Fibroblast of mammary gland (primary cell): ENCODE results near the gene SLC43A3.
A peak's percentile ranks its signal among the peaks of the same experiment; 100 is the strongest.
"Not testable (repeated sequence)": the region's sequence is repeated elsewhere in the genome, so short reads cannot be mapped to it uniquely, and the experiment has no call there.

Experiments used
- DNase-seq: peaks from one replicate; pipeline ENCODE4 v3.0.0-alpha.2; 2010; ENCODE audit warnings: low read depth
- H3K4me3 ChIP-seq: 2 replicates; pipeline ENCODE4 v1.5.1; 2011; ENCODE audit warnings: low read depth, mild to moderate bottlenecking, low read length, moderate library complexity; ENCODE audit not compliant: control insufficient read depth
- CTCF ChIP-seq: conservative IDR thresholded peaks from 2 replicates; pipeline ENCODE4 v1.5.1; 2011; ENCODE audit warnings: low read depth, low read length, inconsistent platforms; ENCODE audit not compliant: control insufficient read depth, insufficient read depth

The SLC43A3 gene

GRCh38 chr11:57407010-57407920 lies 19.7 kb downstream of the SLC43A3 start:
- DNase-seq, result no peak
- no peak overlapping the region for H3K4me3 ChIP-seq
- TF ChIP-seq CTCF, result no peak

GRCh38 chr11:57406337-57406904 lies 20.5 kb downstream of the SLC43A3 start:
- TF ChIP-seq CTCF, result no peak
- H3K4me3 ChIP-seq, result no peak overlapping the region
- DNase-seq, result peak; percentile 60

GRCh38 chr11:57405271-57405860 lies 21.6 kb downstream of the SLC43A3 start:
- no peak overlapping the region for H3K4me3 ChIP-seq
- peak; percentile 31 for DNase-seq
- TF ChIP-seq CTCF, result no peak

- DNase-seq, result no peak
- H3K4me3 ChIP-seq, result no peak overlapping the region
- TF ChIP-seq CTCF, result no peak
These were observed 23.1 kb downstream of the SLC43A3 start for GRCh38 chr11:57403802-57404147.

GRCh38 chr11:57403003-57403801 lies 23.7 kb downstream of the SLC43A3 start:
- H3K4me3 ChIP-seq, DNase-seq: not testable (repeated sequence)

- no peak for TF ChIP-seq CTCF
- H3K4me3 ChIP-seq, result no peak overlapping the region
- DNase-seq, result no peak
These were observed 24.5 kb downstream of the SLC43A3 start for GRCh38 chr11:57402188-57403002.
